ENCODE data around the gene POLR2F.

The POLR2F gene

GRCh38 chr22:38006906-38007305 lies 53.4 kb downstream of the POLR2F start:
- DNase-seq (ENCODE audit: low read depth), result no peak

- no peak for DNase-seq (ENCODE audit: low read depth)
Observed at GRCh38 chr22:38007330-38007902, 53.9 kb downstream of the POLR2F start.

- DNase-seq (ENCODE audit: low read depth), result no peak
Observed at GRCh38 chr22:38009000-38009806, 55.7 kb downstream of the POLR2F start.

GRCh38 chr22:38012604-38013072 lies 59.1 kb downstream of the POLR2F start:
- DNase-seq (ENCODE audit: low read depth), result no peak

- no peak for DNase-seq (ENCODE audit: low read depth)
Observed at GRCh38 chr22:38014083-38014482, 60.6 kb downstream of the POLR2F start.

GRCh38 chr22:38016182-38017151 lies 63.0 kb downstream of the POLR2F start:
- no peak for DNase-seq (ENCODE audit: low read depth)

GRCh38 chr22:38017272-38017920 lies 63.9 kb downstream of the POLR2F start:
- DNase-seq (ENCODE audit: low read depth), result no peak

GRCh38 chr22:38017939-38018885 lies 64.7 kb downstream of the POLR2F start:
- no peak for DNase-seq (ENCODE audit: low read depth)
